Measurements from ENCODE around the gene MTM1.

Gene MTM1

DNA sequence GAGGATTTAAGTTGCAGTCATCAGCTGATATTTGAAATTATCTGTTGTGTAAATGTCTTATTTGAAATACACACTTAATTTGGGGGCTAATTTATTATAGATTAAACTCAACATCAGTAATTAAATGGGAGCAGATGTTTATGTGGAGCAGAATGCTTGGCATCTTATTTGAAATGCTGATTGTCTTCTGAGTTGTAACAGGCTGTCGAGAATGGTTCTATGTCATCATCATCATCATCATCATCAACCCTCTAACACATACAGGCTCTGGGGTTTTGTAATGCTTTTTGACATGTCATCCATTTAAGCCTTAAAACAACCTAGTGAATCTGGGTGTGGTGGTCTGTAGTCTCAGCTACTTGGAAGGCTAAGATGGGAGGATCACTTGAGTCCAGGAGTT, 133.0 kb downstream of the MTM1 start:
- no peak for DNase-seq
- TF ChIP-seq, protein P1, sequence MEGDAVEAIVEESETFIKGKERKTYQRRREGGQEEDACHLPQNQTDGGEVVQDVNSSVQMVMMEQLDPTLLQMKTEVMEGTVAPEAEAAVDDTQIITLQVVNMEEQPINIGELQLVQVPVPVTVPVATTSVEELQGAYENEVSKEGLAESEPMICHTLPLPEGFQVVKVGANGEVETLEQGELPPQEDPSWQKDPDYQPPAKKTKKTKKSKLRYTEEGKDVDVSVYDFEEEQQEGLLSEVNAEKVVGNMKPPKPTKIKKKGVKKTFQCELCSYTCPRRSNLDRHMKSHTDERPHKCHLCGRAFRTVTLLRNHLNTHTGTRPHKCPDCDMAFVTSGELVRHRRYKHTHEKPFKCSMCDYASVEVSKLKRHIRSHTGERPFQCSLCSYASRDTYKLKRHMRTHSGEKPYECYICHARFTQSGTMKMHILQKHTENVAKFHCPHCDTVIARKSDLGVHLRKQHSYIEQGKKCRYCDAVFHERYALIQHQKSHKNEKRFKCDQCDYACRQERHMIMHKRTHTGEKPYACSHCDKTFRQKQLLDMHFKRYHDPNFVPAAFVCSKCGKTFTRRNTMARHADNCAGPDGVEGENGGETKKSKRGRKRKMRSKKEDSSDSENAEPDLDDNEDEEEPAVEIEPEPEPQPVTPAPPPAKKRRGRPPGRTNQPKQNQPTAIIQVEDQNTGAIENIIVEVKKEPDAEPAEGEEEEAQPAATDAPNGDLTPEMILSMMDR (IDR thresholded peaks at IDR 0.05; ENCODE audit: low read depth, low read length), result no peak
- H3K9me3 ChIP-seq, result no peaks in the 10 kb centered on the region
- no peaks in the 10 kb centered on the region for H3K4me1 ChIP-seq
- H3K4me3 ChIP-seq (ENCODE audit: low read depth, low read length), result no peak overlapping the region
- H3K27me3 ChIP-seq, result no peaks in the 10 kb centered on the region
- no peaks in the 10 kb centered on the region for H3K36me3 ChIP-seq

DNA sequence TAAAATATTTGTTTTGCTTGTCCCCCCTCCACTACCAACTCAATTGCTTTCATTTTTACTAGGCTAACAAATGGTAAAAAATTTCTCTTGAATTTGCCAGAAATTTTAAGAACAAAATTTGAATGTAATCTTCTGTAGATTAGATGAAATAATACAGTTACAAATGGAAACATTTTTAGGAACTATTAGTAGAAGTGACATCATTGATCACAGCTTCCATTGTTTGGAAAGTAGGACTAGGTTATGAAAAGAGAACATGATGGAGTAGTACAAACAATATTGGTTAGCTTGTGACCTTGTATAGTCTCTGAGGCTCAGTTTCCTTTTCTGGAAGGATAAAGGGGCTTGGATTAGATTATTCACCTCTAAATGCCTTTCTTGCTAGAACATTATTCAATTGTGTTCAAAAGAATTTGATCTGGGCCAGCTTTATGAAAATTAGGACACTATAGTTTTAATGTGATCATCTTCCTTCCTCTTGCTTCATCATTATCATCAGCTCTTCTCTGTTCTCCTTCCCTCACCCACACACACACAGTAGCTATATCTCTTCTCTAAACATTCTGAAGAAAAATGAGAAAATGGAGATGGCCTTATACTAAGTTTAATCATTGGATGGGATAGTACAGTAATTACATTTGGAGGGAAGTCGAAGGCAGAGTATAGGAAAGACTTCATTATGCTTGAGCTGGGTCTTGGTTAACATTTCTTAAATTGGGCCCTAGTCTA, 134.7 kb downstream of the MTM1 start:
- Histone ChIP-seq H3K4me3 (ENCODE audit: low read depth, low read length) (no peak overlapping the region), H3K4me1 (no peaks in the 10 kb centered on the region), H3K36me3 (no peaks in the 10 kb centered on the region), H3K27me3 (no peaks in the 10 kb centered on the region), H3K9me3 (no peaks in the 10 kb centered on the region)
- TF ChIP-seq, protein P1 (IDR thresholded peaks at IDR 0.05; ENCODE audit: low read depth, low read length), result no peak
- DNase-seq, result no peak

DNA sequence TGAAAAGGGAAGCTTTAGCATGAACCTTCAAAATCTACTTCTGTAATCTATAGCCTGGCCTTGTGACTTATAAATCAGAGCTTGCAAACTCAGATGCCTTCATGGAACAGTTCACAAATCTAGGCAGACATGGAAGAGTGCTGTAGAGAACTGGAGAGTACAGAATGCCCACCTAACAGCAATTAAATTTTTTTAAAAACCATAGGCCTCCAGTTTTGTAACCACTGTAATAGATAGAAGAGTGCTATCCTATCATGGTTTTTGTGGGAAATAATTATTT, 135.2 kb downstream of the MTM1 start:
- Histone ChIP-seq H3K4me1 (no peaks in the 10 kb centered on the region), H3K36me3 (no peaks in the 10 kb centered on the region)
- no peak for DNase-seq

DNA sequence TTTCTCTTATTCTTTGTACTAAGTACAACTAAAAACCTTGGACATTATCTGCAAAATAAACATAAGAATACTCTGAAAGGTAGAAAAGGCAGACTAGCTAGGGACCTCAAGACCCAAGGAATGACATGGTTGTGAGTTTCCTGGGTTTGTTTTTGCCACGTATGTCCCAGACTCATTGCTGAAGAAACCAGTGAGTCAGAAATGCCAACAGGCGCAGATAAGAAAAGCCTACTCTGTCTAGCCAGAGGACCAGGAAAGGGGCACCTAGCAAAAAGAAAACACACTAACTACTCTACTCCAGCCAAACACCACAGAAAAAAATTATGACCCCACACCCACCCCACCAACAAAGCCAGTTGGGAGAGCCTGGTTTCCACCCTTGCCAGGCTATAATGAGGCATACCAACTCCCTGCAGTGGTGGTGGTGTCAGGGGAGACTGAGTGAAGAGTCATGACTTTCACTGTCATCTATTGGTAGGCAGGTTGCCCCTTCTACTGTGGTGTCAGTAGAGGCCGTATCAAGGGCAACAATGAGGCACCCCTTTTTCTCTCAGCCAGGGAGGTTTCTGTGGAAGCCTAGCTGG, 135.7 kb downstream of the MTM1 start:
- Histone ChIP-seq H3K9me3 (no peaks in the 10 kb centered on the region), H3K4me3 (ENCODE audit: low read depth, low read length) (no peak overlapping the region), H3K36me3 (no peaks in the 10 kb centered on the region), H3K27me3 (no peaks in the 10 kb centered on the region), H3K4me1 (no peaks in the 10 kb centered on the region)
- DNase-seq, result no peak
- TF ChIP-seq, protein P1 (IDR thresholded peaks at IDR 0.05; ENCODE audit: low read depth, low read length), result no peak

More for the DNA sequence above, 135.2 kb downstream of the MTM1 start:
- H3K9me3 ChIP-seq, result no peaks in the 10 kb centered on the region
- TF ChIP-seq, protein P1 (IDR thresholded peaks at IDR 0.05; ENCODE audit: low read depth, low read length), result no peak
- no peak overlapping the region for H3K4me3 ChIP-seq (ENCODE audit: low read depth, low read length)
- no peaks in the 10 kb centered on the region for H3K27me3 ChIP-seq

DNA sequence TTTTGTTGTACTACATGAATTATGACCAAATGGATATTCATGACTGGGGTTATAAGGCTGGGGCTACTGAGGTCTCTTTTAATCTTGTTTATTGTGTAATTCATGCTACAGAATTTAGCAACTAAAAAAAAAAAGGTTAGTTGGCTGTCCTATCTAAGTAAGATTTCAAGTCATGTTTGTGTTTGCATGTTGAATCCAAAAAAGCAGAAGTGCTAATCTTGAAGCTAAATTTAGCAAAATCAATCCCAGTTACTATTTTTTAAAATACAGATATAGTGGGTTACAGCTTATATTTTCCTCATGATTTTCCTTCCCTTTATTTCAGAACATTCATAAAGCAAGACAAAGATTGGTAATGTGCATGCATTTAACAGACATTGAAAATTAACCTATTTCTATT, 144.2 kb downstream of the MTM1 start:
- no peak overlapping the region for H3K4me3 ChIP-seq (ENCODE audit: low read depth, low read length)
- no peaks in the 10 kb centered on the region for H3K9me3 ChIP-seq
- no peaks in the 10 kb centered on the region for H3K27me3 ChIP-seq
- H3K36me3 ChIP-seq, result no peaks in the 10 kb centered on the region
- no peak for DNase-seq
- TF ChIP-seq, protein P1 (IDR thresholded peaks at IDR 0.05; ENCODE audit: low read depth, low read length), result no peak
- no peaks in the 10 kb centered on the region for H3K4me1 ChIP-seq

DNA sequence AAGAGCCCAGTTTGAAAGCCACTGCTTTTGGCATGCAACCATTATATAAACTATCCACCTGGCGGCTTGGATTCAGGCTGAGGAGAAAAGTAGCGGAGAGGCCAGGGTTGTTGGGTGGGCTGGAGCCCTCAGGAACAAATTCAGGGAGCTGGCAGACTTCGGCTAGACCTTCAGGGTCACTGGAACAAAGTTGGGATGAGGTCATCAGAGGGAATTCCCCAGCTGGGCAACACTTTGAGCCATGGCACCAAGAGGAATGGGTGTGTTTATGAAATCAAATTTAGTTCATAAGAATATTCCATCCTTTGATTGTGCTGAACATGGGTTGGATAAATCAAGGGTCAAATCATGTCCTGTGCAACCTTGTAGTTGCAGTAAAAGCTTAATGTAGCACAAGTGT, 146.8 kb downstream of the MTM1 start:
- Histone ChIP-seq H3K36me3 (no peaks in the 10 kb centered on the region), H3K4me3 (ENCODE audit: low read depth, low read length) (no peak overlapping the region), H3K4me1 (no peaks in the 10 kb centered on the region), H3K27me3 (no peaks in the 10 kb centered on the region), H3K9me3 (no peaks in the 10 kb centered on the region)
- TF ChIP-seq, protein P1 (IDR thresholded peaks at IDR 0.05; ENCODE audit: low read depth, low read length), result no peak
- DNase-seq, result no peak
